ENCODE data around the gene PEX11G. TPM values are rescaled to one million over a fixed set of nuclear protein-coding genes. Genes with fewer than 3 reads are reported as not detected.

Gene PEX11G
- total and polyA plus RNA-seq, 2 of the 8 experiments (the other 6 are each of a cell fraction or from before 2014, with no cell fraction given): 2.1 to 4.3 TPM

DNA sequence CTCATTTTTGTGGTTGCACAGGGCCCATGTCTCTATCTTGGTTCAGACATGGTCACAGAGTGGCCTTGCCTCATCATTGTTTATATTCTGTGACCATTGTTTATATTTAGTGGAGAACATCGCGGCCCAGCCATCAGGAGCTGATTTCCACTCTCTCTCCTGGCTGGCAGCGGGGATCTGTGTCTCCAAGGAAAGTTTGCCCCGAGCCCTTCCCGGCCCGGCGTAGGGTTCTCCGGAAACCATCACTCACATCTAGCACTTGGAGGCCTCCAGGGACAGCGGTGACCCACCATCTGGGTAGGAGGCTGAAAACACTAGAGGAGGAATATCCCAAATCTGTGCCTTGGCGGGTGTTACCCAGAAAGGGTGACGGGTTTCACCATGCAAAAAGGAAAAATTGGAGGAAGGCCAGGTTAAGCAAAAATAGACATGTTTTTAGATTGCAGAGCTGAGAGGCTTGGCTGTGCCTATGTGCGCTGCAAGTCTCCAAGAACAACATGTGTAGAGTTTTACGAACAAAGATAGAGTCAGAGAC lies 26.3 kb upstream of the PEX11G start:
- peak overlapping the region; percentile 13; the same call in 1 of the 2 replicates for H3K27ac ChIP-seq (ENCODE audit: low read depth, low read length)
- POLR2A ChIA-PET (ENCODE audit: partially characterized antibody): interaction anchor here (1.6 to 2.8 kb wide), 2 partner anchors 8 to 15 kb away, joined by 4 to 12 read pairs; no protein-coding TSS in a partner anchor
- WGBS, 2 experiments (ENCODE audit: extremely low coverage in 1 of 2, insufficient coverage in 1 of 2, insufficient read length in 1 of 2, insufficient replicate concordance in 2 of 2, low coverage in 1 of 2, low lambda C conversion rate in 2 of 2, missing lambda C conversion rate in 1 of 2): 91% methylated on average over 13 of the region's 13 CpGs; no CpG with 5 or more reads in 1 of the 2 experiments
- no peak for TF ChIP-seq EGR1 (IDR thresholded peaks at IDR 0.05; ENCODE audit: borderline replicate concordance, low read depth, low read length)
- TF ChIP-seq BACH1 (IDR thresholded peaks at IDR 0.05; ENCODE audit: low read length): no peak
- TF ChIP-seq SIRT6 (IDR thresholded peaks at IDR 0.05; ENCODE audit: low read length): no peak
- TF ChIP-seq NANOG (IDR thresholded peaks at IDR 0.05; ENCODE audit: insufficient read depth, low read depth, low read length, poor library complexity, severe bottlenecking): no peak
- TF ChIP-seq, protein P1, sequence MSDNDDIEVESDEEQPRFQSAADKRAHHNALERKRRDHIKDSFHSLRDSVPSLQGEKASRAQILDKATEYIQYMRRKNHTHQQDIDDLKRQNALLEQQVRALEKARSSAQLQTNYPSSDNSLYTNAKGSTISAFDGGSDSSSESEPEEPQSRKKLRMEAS (IDR thresholded peaks at IDR 0.05): no peak
- no peak; a peak in 1 of 4 replicates for TF ChIP-seq RAD21 (IDR thresholded peaks at IDR 0.05 in 1 of 2, conservative IDR thresholded peaks at IDR 0.05 in 1 of 2; ENCODE audit: low read depth in 2 of 2, low read length in 2 of 2)
- TF ChIP-seq TEAD4 (IDR thresholded peaks at IDR 0.05; ENCODE audit: low read depth, low read length): no peak
- no peak for TF ChIP-seq ASH2L (IDR thresholded peaks at IDR 0.05; ENCODE audit: low read length)
- no peak for TF ChIP-seq EP300 (IDR thresholded peaks at IDR 0.05; ENCODE audit: borderline replicate concordance in 1 of 2, low read depth in 2 of 2, low read length in 2 of 2)
- no peak for TF ChIP-seq HDAC6 (IDR thresholded peaks at IDR 0.05; ENCODE audit: low read depth, low read length)
- no peak for TF ChIP-seq JUN (IDR thresholded peaks at IDR 0.05; ENCODE audit: low read depth, low read length)
- no peak for TF ChIP-seq RFX5 (IDR thresholded peaks at IDR 0.05; ENCODE audit: borderline replicate concordance, low read depth, low read length)

More for the DNA sequence above, 26.3 kb upstream of the PEX11G start:
- H2AFZ ChIP-seq (ENCODE audit: low read length): peak overlapping the region; percentile 34; the same call in 1 of the 2 replicates
- no peak overlapping the region for H3K56ac ChIP-seq (replicated peaks; ENCODE audit: insufficient read length, low read depth, low read length)
- 0 out of 2 replicates have a peak overlapping the region, but pooled peaks have one; percentile 77 for H2BK20ac ChIP-seq (ENCODE audit: low read length)
- CTCF ChIA-PET (ENCODE audit: partially characterized antibody): interaction anchor here (0.9 to 1.8 kb wide), 4 partner anchors 10 to 166 kb away, joined by 3 to 5 read pairs (median 3); partner anchors contain the start of gene TRAPPC5
- no peak overlapping the region for H3K23ac ChIP-seq (ENCODE audit: insufficient read length)
- H3K79me2 ChIP-seq (ENCODE audit: control insufficient read depth in 1 of 2, insufficient read depth in 2 of 2, low read length in 2 of 2): peaks cover 0 to 11% of the 10 kb centered on the region in 2 experiments; a peak in 1 of 4 replicates
- H4K5ac ChIP-seq (ENCODE audit: insufficient read length, low read depth, low read length): peak overlapping the region; percentile 47
- peak overlapping the region; percentile 60 for H3K18ac ChIP-seq (ENCODE audit: extremely low read depth, low read length)
- H2AK5ac ChIP-seq (ENCODE audit: low read depth, low read length): peak overlapping the region; percentile 0
- H4K91ac ChIP-seq (replicated peaks; ENCODE audit: insufficient read length, low read length): peak overlapping the region; percentile 94
- peaks cover 0 to 7% (median 3%) of the 10 kb centered on the region in 4 experiments; a peak in 1 of 8 replicates for H3K36me3 ChIP-seq (ENCODE audit: control insufficient read depth in 2 of 4, insufficient read depth in 4 of 4, low read length in 3 of 4)
- peak overlapping the region; percentile 57; the same call in 1 of the 2 replicates for H4K8ac ChIP-seq (ENCODE audit: extremely low read depth, insufficient read depth, low read length)
- H2BK120ac ChIP-seq (replicated peaks; ENCODE audit: low read depth, low read length): no peak overlapping the region
- H3K79me1 ChIP-seq (ENCODE audit: low read depth, low read length): 0 out of 2 replicates have a peak, but pooled peaks cover 3% of the 10 kb centered on the region
- FAIRE-seq: no peak
- H3K9me3 ChIP-seq (ENCODE audit: insufficient read depth in 2 of 2, low read depth in 1 of 2, low read length in 1 of 2): no peaks in the 10 kb centered on the region
- H2BK12ac ChIP-seq (ENCODE audit: low read depth, low read length): peak overlapping the region; percentile 96
- peak overlapping the region; percentile 50 to 85 for H3K4me2 ChIP-seq (ENCODE audit: insufficient read depth in 1 of 2, low read depth in 2 of 2, low read length in 2 of 2)
- peaks cover 1 to 2% of the 10 kb centered on the region in 2 experiments for H4K20me1 ChIP-seq (replicated peaks in 1 of 2; ENCODE audit: control insufficient read depth in 1 of 2, insufficient read depth in 2 of 2, low read length in 2 of 2)
- peak overlapping the region in 2 of 4 experiments; percentile 42 to 81; a peak in 1 of 8 replicates for H3K4me3 ChIP-seq (ENCODE audit: extremely low read depth in 1 of 4, insufficient read depth in 2 of 4, low read depth in 3 of 4, low read length in 4 of 4)
- no peak for DNase-seq (ENCODE audit: low read depth in 1 of 2, low spot score in 2 of 2)
- peak overlapping the region; percentile 75 for H3K4ac ChIP-seq (replicated peaks; ENCODE audit: insufficient read length, low read depth, low read length)
- no peak overlapping the region for H3K14ac ChIP-seq (ENCODE audit: insufficient read length)
- H3K4me1 ChIP-seq (replicated peaks in 1 of 4; ENCODE audit: control insufficient read depth in 3 of 4, insufficient read depth in 4 of 4, low read length in 3 of 4): peaks cover 0 to 11% (median 6%) of the 10 kb centered on the region in 4 experiments; a peak in 5 of 7 replicates
- peak overlapping the region; percentile 39 to 86 (median 47); a peak in 4 of 7 replicates for H3K9ac ChIP-seq (replicated peaks in 1 of 4; ENCODE audit: extremely low read depth in 1 of 4, low read depth in 3 of 4, low read length in 3 of 4)
- H3K23me2 ChIP-seq (ENCODE audit: low read depth, low read length): peaks cover 4% of the 10 kb centered on the region
- peak overlapping the region; percentile 96 for H2BK5ac ChIP-seq (ENCODE audit: low read depth, low read length)
- peak overlapping the region; percentile 99 for H2BK15ac ChIP-seq (ENCODE audit: low read length)
- no peaks in the 10 kb centered on the region for H3K27me3 ChIP-seq (replicated peaks in 1 of 4; ENCODE audit: control insufficient read depth in 3 of 4, extremely low read depth in 1 of 4, insufficient read depth in 3 of 4, low read length in 3 of 4)
